Umbilical cord (tissue), 2 donors: ENCODE results near the gene GDPD5. TPM values are rescaled to one million over a fixed set of nuclear protein-coding genes. Genes with fewer than 3 reads are reported as not detected.

Experiments used
- DNase-seq: peaks from one replicate; pipeline ENCODE4 v3.0.0-alpha.2; 2015; ENCODE audit warnings: low spot score
- total RNA-seq: library from RNA; depleted of rRNA; stranded (reverse); fragments of >200 nt; gene quantifications from one replicate; pipeline ENCODE4 v1.2.3, GENCODE V29; 2014; ENCODE audit warnings: low replicate concordance; ENCODE audit not compliant: insufficient read depth

The GDPD5 gene
- total RNA-seq, 1 donor from 2014 or later, result 54.4 TPM

- DNase-seq, result no peak
These were observed 9.6 kb downstream of the GDPD5 start for GRCh38 chr11:75516140-75516539.

GRCh38 chr11:75514596-75514995 lies 11.1 kb downstream of the GDPD5 start:
- DNase-seq, result no peak

- no peak for DNase-seq
These were observed 12.5 kb downstream of the GDPD5 start for GRCh38 chr11:75513250-75513649.

GRCh38 chr11:75510723-75511019 lies 15.1 kb downstream of the GDPD5 start:
- no peak for DNase-seq

- no peak for DNase-seq
These were observed 15.6 kb downstream of the GDPD5 start for GRCh38 chr11:75510004-75510722.

- no peak for DNase-seq
These were observed 16.6 kb downstream of the GDPD5 start for GRCh38 chr11:75509020-75509720.

- no peak for DNase-seq
These were observed 17.6 kb downstream of the GDPD5 start for GRCh38 chr11:75508051-75508561.

- no peak for DNase-seq
These were observed 18.2 kb downstream of the GDPD5 start for GRCh38 chr11:75507571-75507970.

GRCh38 chr11:75506827-75507226 lies 18.9 kb downstream of the GDPD5 start:
- no peak for DNase-seq

GRCh38 chr11:75505916-75506692 lies 19.6 kb downstream of the GDPD5 start:
- DNase-seq, result peak; percentile 64

GRCh38 chr11:75504501-75504900 lies 21.2 kb downstream of the GDPD5 start:
- no peak for DNase-seq

- DNase-seq, result no peak
These were observed 22.1 kb downstream of the GDPD5 start for GRCh38 chr11:75503531-75504099.

- DNase-seq, result no peak
These were observed 23.6 kb downstream of the GDPD5 start for GRCh38 chr11:75502138-75502537.

GRCh38 chr11:75500742-75501141 lies 25.0 kb downstream of the GDPD5 start:
- no peak for DNase-seq

GRCh38 chr11:75499423-75500190 lies 26.1 kb downstream of the GDPD5 start:
- DNase-seq, result peak; percentile 93

GRCh38 chr11:75498556-75499255 lies 27.0 kb downstream of the GDPD5 start:
- no peak for DNase-seq

- no peak for DNase-seq
These were observed 27.8 kb downstream of the GDPD5 start for GRCh38 chr11:75497788-75498409.

GRCh38 chr11:75496305-75496752 lies 29.4 kb downstream of the GDPD5 start:
- DNase-seq, result no peak

- DNase-seq, result no peak
These were observed 29.9 kb downstream of the GDPD5 start for GRCh38 chr11:75495749-75496304.

- DNase-seq, result no peak
These were observed 32.1 kb downstream of the GDPD5 start for GRCh38 chr11:75493626-75494025.
